IPS DF 19.7 (cell line): Measurements from ENCODE around the gene CSRP2.

Experiments used
- DNase-seq: peaks from one replicate; pipeline ENCODE4 v3.0.0-alpha.2; 2013; ENCODE audit warnings: low read depth, low spot score

The CSRP2 gene

DNA sequence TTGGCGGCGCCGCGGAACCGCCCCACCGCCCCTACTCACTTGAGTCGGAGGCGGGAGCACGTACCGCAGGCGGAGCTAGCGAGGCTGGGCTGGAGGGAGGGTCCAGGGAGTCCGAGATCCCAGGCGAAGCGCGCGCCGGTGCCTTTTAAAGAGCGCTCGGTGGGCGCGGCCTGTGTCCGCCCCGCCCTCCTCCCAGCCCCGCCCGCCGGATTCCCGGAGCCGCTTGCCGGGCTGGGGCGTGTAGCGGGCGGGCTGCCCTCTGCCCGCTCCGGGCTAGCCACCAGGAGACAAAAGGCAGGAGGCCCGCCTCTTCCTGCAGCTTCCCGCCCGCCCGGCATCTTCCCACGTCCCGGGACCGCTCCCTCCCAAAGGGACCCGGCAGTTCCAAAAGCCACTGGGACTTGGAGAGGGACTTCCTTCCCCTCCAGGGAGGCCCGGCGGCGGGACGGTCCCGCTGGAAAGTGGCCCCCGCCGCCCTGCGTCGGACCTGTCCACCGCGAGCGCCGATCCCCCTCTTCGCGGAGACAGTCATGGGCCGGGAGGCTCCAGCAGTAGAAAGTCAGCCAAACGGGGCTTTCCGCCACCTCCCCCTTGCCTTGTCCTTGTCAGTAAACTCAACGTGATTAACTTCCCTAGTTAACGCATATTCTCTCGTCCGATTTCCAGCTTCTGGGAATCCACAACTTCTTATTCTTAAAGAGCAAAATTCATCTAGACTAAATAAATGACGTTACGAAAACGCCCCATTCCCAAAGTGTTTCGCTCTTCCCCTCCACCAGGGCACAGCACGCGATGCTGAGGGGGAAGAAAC lies at the start of gene CSRP2:
Gene CSRP2, minus strand, starts transcription at position 121 of the 811 bp plus-strand sequence. CDS start 12,759 bp downstream, outside the sequence.
- DNase-seq: peak; percentile 75

DNA sequence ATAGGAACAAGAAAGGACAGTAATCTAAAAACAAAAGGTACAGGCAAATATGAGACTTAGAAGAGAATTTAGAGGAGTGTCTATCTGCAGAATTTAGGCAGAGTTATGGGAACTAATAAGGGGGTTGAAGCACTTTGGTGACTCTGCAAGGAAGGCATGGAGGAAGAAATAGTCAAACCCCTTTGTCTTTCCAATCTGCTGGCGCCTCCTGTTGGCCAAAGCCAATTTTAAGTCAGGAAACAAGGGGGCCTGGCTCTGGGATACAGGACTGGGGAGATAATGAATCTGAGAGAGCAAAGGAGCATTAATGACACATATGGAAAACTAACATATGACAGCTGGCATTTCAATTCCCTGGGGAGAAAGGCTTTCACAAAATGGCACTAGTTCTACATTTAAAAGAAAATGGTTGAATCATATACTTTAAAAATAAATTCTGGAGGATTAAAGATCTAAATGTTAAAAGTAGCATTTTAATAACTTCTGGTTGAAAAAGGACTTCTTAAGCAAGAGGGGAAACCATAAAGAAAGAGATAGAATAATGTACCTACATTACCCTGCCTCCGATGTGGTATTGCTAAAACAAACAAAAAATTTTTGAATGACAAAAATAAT lies 48.5 kb upstream of the CSRP2 start:
- DNase-seq: no peak

DNA sequence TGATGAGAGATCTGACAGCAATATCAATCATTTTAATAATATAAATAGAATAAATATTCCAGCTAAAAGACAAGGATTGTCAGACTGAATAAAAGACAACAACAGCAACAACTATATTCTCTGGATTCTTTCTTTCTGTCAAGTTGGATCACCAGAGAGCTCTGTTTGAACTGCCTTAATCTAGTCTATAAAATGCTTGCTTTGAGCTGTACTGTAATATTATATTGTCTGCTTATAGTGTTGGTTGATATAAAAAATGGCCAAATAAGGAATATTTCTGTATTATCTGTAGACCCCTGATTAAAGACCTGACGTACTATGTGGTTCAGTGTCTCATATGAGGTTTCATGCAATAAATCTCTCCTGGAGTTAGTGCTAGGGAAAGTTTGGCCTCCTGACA lies 46.3 kb upstream of the CSRP2 start:
- no peak for DNase-seq

DNA sequence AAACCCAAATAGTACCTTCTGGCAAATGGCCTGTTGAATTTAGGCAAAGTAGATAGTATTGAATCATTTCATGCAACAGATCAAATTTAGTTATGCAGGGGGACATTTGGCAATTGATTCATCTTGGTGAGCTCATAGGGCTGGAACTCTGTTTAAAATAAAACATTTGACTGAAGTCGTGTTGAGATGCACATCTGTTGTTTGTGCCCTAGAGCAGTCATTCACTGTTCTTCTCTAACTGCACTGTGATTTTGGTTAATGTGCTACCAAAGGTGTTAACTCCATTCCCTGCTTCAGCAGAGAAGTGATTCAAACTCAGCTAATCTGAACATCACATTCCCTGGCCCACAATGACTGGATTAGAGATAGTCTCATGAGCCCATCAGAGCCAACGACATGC lies 44.0 kb upstream of the CSRP2 start:
- DNase-seq: no peak

DNA sequence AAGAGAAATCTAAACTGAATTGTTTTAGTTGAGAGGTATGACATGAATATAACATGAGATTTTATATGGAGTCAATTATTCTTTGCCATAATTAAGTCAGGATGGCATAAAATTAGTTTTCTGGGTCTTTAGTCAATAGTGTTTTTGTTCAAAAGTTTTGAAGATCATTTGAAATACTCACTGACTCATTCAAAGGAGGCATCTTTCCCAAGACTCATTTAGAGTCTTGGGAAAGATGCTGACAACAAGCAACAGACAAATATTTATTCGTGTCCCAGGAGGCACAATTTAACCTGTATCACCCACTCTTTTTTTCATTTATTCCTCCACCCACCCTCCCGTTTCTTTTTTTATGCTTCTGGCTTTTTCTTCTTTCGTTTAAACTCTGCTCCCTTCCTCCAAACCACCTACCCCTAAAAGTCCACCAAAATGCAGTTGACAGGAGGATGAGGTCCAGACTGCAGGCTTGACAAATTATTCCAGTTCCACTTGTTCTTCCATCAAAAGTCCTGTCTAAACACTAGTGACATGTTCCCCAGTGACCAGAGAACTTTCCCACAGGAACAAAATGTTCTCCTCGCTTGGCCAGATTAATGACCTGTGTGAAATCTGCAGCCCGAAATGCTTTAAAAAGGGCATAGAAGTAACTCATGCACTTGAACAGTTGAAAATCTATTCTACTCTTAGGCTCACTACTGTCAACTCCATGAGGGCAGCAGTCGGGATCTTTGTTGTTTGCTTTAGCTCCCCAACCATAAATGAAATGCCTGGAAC lies 43.3 kb upstream of the CSRP2 start:
- no peak for DNase-seq

DNA sequence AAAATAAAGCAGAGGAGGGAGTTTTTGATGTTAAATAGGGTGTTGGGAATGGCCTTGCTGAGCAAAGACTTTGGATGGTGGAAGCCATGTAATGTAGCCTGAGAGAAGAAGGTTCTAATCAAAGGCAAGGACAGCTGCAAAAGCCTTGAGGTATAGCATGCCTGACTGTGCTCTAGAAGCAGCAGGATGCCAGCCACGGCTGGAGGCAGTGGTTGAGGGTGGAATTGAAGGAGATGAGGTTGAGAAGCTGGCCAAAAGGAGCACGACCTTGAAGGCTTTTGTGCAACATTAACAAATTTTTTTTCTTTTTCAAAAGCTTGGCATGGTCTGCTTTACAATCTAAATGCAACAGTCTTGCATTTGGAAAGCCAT lies 42.3 kb upstream of the CSRP2 start:
- DNase-seq: no peak

DNA sequence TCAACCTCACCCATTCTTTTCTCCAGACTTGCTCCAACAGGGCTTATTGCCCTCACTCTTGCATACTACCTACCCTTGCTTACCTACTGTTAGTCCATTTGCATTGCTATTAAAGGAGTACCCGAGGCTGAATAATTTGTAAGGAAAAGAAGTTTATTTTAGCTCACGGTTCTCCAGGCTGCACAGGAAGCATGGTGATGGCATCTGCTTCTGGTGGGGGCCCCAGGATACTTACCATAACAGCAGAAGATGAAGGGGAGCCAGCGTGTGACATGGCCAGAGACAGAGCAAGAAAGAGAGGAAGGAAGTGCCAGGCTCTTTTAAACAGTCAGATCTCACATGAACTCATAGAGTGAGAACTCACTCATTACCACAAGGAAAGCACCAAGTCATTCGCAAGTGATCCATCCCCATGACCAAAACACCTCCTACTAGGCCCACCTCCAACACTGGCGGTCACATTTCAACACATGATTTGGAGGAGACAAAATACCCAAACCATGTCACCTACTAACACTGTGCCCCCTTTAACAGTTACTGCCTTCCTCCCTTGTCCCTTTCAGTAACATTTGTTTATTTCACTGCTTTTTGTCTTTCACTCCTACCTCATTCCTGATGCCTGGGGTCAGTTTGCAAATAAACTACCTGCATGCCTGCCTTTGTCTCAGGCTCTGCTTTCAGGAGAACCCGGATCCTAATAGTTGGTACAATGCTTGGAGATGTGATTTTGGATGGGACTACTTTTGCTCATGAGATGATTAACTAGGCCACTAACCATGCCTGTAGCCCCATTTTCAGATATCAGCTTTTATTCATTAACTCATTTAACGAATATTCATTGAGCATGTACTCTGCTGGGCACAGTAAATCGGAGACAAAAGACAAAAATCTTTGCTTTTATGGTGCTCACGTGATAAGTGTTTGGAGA lies 41.6 kb upstream of the CSRP2 start:
- DNase-seq: no peak

DNA sequence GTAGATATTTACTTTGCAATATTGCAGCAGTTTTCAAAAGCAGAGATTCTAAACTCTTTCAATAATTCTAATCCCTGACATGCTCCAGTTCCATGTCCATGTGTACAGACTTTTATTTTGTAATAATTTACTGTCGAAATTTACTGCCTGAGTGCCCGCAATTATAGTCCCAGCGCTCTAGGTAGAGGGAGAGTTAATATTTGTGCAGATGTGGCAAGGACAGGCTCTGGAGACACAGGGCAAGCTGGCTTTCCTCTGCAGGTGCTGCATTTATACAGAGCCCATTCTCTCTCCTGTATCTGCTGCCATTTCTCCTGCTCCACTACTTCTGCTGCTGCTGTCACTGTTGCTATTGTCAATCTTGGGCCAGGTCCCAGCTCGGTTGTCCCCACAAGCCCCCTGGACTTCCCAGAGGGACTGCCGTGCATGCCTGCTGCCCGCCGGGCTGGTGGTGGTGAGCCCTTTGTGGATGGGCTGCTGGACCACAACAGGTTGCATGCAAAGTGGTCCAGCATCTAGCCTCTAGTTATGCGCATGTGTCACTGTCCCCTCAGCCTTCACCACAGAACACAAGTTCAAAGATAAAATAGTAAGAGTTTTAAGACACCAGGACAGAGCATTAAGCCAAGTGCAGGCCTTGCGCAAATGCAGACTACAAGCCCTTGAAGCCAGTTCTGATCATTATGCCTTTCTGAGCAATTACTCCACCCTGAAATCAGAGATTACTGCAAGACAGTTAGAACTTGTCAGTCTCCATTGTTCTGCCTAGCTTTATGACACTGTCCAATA lies 40.8 kb upstream of the CSRP2 start:
- DNase-seq: no peak

DNA sequence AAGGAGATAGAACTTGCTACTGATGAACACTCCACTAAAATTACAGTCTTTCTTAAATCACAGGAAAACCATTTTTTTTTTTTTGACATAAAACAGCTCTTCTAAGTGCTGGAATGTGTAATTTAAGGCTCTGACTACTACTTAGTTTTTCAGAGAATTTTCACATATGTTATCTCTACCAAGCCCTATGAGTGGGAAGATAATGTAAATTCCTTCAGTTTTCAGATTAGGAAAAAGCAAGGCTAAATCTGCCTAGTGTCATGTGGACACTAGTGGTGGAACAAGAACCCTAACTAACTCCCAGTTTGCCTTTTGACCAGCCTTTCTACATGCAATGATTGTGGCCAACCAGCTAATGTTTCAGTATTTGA lies 37.3 kb upstream of the CSRP2 start:
- no peak for DNase-seq

DNA sequence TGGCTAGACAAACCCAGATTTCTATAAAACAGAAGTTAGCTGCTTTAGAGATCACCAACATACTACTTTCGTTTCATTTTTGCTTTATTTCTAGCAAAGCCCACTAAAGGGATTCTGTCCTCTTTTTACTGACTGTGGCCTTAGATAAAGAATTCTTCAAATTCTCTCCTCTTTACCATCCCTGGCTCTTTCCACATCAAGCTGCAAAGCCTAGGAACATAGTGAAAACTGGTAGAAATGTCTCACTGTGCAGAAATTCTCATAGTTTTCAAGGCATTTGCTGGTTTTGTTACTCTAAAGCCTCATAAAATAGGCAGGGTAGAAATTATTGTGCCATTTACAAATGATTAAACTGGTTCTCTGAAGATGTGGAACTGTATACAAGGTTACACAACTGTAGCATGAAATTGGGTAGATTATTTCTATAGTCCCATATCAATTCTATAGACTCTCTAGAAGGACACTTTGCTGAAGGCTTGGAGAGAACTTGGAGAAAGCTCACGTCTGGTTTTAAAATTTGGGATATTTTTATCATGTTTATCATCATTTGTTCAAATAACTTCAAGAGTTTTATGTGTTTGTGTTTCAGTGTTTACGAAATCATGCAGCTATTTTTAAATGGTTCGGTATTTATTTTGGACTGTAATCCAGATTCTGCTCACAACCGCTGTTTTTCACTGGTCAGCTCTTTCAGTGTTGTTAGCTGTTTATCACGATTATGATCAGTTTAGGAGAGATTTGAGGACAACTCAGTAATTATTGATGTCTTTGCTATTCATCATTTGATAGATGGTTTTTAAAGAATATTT lies 36.7 kb upstream of the CSRP2 start:
- DNase-seq: no peak

DNA sequence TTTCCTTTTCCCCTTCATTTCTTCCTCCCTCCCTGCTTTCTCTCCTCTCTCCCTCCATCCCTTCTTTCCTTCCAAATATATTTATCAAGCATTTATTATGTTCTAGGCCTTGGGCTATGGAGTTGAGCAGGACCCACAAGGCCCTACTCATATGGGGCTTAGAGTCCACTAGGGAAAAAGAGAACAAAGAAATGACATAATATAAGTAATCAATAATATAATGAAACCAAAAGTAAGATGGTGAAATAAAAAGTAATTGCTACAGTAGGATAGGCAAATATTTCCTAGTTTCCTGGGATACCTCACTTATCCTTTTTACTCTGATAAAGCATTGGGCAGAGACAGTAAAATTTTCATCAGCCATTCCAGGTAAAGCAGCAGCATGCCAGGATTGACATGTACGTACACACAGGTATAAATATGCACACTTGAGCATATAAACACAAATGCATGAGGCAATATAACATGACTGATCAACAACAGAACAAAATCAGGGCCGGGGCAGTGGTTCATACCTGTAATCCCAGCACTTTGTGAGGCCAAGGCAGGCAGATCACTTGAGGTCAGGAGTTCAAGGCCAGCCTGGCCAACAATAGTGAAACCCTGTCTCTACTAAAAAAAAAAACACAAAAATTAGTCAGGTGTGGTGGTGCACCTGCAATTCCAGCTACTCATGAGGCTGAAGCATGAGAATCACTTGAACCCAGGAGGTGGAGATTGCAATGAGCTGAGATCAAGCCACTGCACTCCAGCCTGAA lies 35.5 kb upstream of the CSRP2 start:
- DNase-seq: no peak

DNA sequence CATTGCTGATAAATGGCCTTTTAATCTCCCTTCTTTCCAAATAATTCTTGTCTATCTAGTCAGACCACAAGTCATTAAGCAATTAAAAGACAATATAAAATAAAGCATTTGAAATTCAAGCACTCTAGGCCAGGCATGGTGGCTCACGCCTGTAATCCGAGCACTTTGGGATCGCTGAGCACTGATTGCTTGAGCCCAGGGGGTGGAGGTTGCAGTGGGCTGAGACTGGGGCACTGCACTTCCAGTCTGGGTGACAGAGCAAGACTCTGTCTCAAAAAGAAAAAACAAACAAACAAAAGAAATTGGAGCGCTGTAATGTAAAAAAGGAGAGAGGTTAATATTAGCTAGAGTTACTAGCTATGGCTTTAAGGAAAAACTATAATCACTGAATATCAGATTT lies 30.5 kb upstream of the CSRP2 start:
- no peak for DNase-seq

DNA sequence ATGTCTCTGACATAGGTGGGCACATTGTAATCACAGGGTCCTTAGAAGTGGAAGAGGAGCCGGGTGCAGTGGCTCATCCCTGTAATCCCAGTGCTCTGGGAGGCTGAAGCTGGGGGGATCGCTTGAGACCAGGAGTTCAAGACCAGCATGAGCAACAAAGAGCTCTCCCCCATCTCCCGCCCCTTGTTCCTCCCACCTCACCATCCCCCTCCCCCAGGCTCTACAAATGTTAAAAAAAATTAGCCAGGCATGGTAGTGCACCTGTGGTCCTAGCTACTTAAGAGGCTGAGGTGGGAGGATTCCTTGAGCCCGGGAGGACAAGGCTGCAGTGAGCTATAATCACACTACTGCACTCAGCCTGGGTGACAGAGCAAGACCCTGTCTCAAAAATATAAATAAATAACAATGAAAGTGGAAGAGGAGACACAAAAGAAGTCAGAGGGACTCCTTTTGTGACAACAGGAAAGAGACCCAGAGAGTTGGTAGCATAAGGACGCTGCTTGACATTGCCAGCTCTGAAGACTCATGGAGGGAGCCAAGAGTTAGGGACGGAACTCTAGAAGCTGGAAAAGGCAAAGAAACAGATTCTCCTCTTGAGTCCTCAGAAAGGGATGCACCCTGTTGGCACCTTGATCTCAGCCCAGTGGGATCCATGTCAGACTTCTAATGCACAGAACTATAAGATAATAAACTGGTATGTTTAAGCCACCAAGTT lies 29.6 kb upstream of the CSRP2 start:
- no peak for DNase-seq

DNA sequence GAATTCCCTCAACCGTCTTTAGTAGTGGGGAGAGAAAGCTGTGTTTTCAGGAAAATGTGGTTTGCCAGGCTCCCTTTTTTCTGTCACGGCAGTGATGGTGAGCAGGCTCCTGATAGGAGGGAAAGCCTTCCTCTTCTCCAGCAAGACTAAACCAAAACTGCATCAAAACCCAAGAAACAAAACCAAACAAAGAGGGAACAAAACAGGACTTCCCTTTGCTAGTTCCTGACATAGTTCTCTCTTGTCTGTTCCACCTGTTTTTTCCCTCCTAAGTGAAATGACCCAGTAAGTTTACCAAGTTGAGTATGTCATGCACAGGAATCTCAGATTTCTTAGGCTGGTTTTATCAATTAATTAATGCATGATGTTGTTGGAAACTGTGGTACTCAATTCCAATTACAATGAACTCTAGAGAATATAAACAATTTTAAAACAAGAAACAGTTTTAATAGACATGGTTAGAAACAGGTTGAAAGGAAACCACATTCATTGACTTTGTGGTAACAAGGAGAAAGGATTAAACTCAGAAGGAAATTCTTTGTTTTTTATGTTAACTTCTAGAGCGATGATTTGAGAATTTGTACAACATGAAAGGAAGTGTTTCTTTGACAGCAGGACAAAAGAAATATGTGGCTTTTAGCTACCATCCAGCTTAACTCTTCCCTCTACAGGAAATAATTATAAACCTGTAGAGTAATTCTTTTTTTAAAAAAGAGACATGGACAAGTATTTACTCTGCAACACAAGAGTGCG lies 23.0 kb upstream of the CSRP2 start:
- no peak for DNase-seq

DNA sequence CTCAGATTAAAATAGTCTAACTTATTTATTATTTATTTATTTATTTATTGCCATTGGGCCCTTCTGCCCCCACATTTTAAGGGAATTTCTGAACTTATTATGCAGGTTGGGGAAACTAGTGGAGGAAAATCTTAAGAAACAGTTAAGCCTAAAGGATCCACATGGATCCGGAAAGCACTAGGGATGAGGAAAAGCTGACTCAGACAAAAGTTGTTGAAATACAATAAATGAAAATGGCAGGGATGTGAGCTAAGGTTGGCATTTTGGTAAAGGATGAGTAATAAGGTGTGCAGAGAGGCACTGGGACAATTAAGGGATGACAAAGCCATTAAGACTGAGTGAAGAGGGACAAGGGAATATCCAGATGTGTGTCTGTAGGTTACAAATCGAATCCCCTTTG lies 20.7 kb upstream of the CSRP2 start:
- no peak for DNase-seq

DNA sequence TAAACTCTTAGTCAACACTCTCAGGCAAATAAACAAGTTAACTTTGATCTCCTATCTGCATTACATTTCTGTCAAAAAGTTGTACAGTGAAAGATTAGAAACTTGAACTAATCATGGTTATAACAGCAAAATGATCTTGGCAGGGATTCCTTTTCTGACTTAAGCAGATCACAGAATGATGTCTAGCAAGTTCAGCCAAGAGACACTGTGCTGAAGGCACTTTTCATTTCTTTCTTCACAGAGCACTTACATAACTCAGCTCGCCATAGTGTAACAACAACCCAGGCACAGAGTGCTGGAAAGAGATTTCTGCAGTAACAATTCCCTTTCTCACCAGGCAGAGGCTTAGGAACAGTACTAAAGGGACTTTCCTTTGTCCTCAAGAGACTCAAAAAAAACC lies 19.6 kb upstream of the CSRP2 start:
- DNase-seq: no peak

DNA sequence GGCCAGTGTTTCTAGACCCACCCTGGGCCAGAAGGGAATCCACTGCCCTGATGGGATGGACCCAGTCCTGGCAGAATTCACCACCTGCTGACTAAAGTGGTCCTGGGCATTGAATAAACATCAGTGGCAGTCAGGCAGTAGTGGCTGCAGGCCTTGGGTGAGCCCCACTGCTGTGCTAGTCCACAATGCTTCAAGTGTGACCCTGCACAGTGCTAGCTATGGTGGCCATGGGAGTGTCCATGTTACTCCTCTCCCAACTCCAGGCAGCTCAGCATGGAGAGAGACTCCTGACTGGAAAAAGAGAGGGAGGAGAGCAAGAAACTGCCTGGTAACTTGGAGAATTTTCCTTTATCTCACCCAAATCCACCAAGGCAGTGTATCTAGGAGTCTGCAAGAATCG lies 17.5 kb upstream of the CSRP2 start:
- DNase-seq: no peak

DNA sequence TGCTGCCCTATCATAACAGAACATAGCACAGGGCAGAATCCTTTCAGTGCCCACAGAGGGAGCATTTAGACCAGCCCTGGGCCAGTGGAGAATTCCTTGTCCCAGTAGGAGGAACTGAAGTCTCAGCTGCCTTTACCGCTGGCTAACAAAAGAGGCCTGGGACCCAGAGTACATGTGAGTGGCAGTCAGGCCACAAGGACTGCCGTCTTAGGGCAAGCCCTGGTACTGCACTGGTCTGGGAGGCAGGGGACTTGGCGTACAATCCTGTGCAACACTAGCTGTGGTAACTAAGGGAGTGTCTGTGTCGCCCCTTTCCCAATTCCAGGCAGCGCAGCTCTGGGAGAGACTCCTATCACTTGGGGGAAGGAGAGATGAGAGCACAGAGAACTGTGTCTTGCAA lies 17.0 kb upstream of the CSRP2 start:
- DNase-seq: no peak
